Omental fat pad (tissue), 4 donors: ENCODE measurements around the gene BCAS4. TPM values are rescaled to one million over a fixed set of nuclear protein-coding genes. Genes with fewer than 3 reads are reported as not detected.
"Not testable (repeated sequence)": the region's sequence is repeated elsewhere in the genome, so short reads cannot be mapped to it uniquely, and the experiment has no call there.

ENCODE experiments used
- ATAC-seq: fragments of 150-250 bp; one replicate; pipeline ENCODE4 v1.9.1; 2016; ENCODE audit warnings: mild to moderate bottlenecking, moderate library complexity; ENCODE audit not compliant: low FRiP score
- DNase-seq: peaks from one replicate; pipeline ENCODE4 v3.0.0-alpha.2; 2019; ENCODE audit warnings: low spot score
- total RNA-seq, 4 donors: library from RNA; depleted of rRNA; stranded (reverse); fragments of >200 nt; gene quantifications; one replicate each; pipeline ENCODE4 v1.1.0, GENCODE V29; 2016
- TF ChIP-seq, protein P1 (sequence below), 3 donors: fragments of 450-650 bp; IDR thresholded peaks; one replicate each; pipeline ENCODE4 v1.5.1; 2016 to 2017; ENCODE audit warnings: antibody characterized with exemption in 3 of 3, mild to moderate bottlenecking in 3 of 3, moderate library complexity in 2 of 3

BCAS4 gene
- total RNA-seq, 4 donors from 2014 or later, result 1.4 to 6.5 (median 3.1) TPM

DNA sequence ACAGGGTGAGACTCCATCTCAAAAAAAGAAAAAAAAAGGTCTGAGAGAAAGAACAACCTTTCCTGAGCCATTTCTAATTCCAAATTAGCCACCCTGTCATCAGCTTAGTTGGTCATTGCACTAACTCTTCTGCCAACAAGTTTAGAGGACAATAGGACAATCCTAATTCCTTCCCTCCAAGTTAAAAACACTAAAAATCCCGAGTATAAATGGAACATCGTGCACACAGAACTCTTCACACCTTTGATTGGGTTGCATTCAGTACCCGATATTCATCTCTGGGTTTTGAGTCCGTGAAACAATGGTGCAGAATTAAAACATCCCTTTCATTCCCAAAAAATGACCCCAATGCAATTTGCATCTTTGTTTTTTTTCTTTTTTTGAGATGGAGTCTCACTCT is 40.4 kb upstream of the BCAS4 start:
- no peak for ATAC-seq
- TF ChIP-seq, protein P1, sequence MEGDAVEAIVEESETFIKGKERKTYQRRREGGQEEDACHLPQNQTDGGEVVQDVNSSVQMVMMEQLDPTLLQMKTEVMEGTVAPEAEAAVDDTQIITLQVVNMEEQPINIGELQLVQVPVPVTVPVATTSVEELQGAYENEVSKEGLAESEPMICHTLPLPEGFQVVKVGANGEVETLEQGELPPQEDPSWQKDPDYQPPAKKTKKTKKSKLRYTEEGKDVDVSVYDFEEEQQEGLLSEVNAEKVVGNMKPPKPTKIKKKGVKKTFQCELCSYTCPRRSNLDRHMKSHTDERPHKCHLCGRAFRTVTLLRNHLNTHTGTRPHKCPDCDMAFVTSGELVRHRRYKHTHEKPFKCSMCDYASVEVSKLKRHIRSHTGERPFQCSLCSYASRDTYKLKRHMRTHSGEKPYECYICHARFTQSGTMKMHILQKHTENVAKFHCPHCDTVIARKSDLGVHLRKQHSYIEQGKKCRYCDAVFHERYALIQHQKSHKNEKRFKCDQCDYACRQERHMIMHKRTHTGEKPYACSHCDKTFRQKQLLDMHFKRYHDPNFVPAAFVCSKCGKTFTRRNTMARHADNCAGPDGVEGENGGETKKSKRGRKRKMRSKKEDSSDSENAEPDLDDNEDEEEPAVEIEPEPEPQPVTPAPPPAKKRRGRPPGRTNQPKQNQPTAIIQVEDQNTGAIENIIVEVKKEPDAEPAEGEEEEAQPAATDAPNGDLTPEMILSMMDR (IDR thresholded peaks at IDR 0.05), result no peak
- DNase-seq, result no peak

DNA sequence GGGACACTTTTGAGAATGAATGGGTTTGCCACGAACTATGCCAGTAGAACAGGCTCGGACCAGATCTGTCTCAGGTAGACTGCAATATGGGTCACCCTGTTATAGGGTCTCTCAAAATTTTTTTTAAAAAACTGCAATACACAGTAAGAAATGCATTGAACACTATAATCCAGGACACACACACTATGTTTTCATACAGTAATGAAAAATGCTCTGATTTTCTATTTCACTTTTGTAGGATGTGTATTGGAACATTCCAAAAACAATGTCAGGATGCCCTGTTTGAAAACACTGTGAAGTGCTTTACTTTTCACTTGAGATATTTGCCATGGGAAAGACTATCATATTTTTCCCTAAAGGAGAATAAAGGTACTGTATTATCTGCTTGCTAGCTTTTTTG is 38.4 kb upstream of the BCAS4 start:
- TF ChIP-seq, protein P1 (IDR thresholded peaks at IDR 0.05), result no peak
- DNase-seq (no peak), ATAC-seq (no peak)

DNA sequence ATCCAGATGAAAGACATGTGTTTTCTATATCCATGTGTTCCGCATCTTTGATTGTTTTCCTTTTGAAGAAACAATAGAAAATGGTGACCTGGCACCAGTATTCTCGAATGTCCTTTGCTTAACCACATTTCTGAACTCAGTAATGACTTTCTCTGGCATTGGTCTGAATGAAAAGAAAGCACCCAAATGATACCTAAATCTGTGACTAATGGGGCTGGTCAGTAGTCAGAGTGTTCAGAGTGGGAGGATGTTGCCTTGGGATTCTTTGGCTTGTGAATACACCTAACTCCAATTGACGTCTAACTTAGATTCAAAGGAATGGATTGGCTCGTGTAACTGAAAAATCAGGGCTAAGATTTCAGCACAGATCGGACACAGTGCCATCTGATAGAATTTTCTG is 36.4 kb upstream of the BCAS4 start:
- no peak for DNase-seq
- TF ChIP-seq, protein P1 (IDR thresholded peaks at IDR 0.05), result no peak
- ATAC-seq, result peak; percentile 49

DNA sequence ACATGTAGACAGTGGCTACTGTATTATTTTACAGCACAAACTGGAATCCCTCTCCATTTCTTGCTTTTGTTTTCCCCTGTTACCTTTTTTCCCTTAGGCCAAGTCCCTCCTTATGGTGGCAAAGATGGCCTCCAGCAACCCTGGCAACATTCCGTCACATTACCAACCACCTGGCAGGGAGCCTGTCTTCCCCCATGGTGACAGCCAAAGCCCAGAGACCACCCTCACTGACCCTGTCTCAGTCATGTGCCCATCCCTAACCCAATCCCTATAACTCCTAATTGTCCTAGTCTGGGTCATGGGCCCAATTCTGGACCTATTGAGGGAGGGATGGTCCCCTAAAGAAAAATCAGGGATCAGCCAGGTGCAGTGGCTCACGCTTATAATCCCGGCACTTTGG is 35.9 kb upstream of the BCAS4 start:
- ATAC-seq (no peak), DNase-seq (no peak)
- TF ChIP-seq, protein P1 (IDR thresholded peaks at IDR 0.05), result no peak

DNA sequence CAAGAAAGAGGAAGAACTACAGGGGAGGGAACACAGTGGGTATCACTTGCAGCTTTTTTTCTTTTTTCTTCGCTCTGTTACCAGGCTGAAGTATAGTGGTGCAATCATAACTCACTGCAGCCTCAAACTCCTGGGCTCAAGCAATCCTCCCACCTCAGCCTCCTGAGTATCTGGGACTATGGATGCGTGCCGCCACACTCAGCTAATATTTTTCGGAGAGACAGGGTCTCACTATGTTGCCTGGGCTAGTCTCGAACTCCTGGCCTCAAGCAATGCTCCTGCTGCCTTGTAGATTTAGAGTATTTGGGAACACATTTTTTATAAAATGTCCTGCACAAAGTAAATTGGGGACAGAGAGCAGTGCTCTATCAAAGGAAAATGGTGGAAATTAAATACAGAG is 35.2 kb upstream of the BCAS4 start:
- DNase-seq, result no peak
- TF ChIP-seq, protein P1 (IDR thresholded peaks at IDR 0.05), result no peak
- ATAC-seq, result no peak

DNA sequence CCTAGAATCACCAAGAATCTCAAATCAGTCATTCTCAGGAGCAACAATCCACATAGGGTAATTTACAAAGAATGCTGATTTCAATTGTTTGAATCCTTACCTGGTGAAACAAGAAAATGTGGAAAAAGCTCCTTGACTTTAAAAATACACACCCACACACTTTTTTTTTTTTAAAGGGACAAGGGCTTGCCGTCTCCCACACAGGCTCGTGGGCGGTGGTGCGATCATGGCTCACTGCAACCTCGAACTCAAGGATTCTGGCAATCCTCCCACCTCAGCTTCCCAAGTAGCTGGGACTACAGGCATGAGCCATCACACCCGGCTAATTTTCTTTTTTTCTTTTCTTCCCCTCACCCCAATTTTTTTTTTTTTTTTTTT is 32.8 kb upstream of the BCAS4 start:
- no peak for ATAC-seq
- TF ChIP-seq, protein P1 (IDR thresholded peaks at IDR 0.05), result no peak
- no peak for DNase-seq

DNA sequence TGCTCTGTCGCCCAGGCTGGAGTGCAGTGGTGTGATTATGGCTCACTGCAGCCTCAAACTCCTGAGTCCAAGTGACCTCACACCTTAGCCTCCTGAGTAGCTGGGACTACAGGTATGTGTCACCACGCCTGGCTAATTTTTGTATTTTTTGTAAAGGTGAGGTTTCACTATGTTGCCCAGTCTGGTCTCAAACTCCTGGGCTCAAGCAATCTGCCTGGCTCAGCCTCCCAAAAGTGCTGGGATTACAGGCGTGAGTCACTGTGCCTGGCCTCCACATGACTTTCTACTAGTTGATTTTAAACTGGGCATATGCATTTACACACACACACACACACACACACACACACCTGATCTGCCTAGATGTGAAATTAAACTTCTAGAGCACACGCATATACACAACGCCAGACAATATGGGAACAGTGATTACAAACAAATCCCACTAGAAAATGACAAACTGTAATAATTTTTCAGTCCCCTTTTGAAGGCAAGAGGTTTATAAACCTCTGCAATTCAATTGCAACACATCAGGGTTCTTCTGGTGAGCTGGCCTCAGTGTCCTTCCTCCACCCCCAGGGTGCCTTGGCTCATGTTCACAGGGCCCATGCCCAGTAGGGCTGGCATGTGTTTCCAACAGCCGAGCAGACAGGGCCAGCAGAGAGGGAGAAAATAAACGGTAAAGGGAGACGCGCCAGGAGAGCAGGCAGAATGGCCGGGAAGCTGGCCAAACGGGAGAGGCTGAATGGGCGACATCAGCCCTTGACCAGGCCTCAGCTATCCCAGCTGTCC is 32.2 kb upstream of the BCAS4 start:
- DNase-seq, result peak; percentile 34
- peak; percentile 45 for ATAC-seq
- TF ChIP-seq, protein P1 (IDR thresholded peaks at IDR 0.05), result no peak

DNA sequence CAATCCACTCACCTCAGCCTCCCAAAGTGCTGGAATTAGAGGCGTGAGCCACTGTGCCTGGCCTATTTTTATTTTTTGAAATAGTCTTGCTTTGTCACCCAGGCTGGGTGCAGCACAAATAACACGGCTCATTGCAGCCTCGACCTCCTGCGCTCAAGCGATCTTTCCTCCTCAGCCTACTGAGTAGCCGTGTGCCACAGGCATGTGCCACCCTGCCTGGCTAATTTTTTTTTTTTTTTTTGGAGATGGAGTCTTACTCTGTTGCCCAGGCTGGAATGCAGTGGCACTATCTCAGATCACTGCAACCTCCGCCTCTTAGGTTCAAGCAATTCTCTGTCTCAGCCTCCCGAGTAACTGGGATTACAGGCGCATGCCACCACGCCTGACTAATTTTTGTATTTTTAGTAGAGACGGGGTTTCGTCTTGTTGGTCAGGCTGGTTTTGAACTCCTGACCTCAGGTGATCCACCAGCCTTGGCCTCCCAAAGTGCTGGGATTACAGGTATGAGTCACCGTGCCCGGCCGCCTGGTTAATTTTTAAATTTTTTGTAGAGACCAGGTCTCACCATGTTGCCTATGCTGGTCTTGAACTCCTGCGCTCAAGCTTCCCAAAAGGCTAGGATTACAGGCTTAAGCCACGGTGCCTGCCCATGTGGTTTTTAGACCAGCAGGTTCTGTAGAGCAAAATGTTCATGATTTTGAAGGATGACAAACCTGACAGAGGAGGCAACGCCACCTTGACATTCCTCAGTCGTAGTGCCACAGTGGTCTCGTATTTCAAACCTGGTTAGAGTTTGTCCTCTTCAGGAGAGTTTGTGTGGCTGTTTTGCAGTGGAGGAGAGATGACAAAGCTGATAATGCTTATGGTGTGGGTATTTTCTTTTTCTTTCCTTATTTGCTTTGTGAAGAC is 31.1 kb upstream of the BCAS4 start:
- DNase-seq, result not testable (repeated sequence)

DNA sequence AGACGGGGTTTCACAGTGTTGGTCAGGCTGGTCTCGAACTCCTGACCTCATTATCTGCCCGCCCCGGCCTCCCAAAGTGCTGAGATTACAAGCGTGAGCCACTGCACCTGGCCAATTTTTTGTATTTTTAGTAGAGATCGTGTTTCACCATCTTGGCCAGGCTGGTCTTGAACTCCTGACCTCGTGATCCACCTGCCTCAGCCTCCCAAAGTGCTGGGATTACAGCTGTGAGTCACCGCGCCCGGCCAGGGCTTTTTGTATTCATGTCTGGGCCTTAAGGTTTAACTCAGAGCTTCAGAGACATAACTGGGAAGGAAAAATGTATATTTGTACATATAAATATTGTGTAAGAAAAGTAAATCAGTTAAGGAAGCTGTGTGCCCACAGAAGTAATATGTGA is 29.6 kb upstream of the BCAS4 start:
- not testable (repeated sequence) for DNase-seq, ATAC-seq

More for the DNA sequence above, 31.1 kb upstream of the BCAS4 start:
- ATAC-seq, result not testable (repeated sequence)
